Astrocyte of the spinal cord (primary cell): ENCODE data around the gene OR9Q1.

Experiments used
- DNase-seq: peaks from one replicate; pipeline ENCODE4 v3.0.0; 2011; ENCODE audit warnings: low read depth, low spot score
- H3K4me3 ChIP-seq: 2 replicates; pipeline ENCODE4 v1.5.1; 2011; ENCODE audit warnings: low read depth, mild to moderate bottlenecking, low read length, moderate library complexity
- in situ Hi-C: cut with HindIII; loops from 2 replicates; pipeline ENCODE4 v1.10.0; 2017; ENCODE audit warnings: low sequenced_read_pairs
- TF ChIP-seq, protein P1 (sequence below): IDR thresholded peaks from 2 replicates; pipeline ENCODE4 v1.5.1; 2012; ENCODE audit warnings: low read depth, mild to moderate bottlenecking, low read length, inconsistent platforms

OR9Q1 gene

DNA sequence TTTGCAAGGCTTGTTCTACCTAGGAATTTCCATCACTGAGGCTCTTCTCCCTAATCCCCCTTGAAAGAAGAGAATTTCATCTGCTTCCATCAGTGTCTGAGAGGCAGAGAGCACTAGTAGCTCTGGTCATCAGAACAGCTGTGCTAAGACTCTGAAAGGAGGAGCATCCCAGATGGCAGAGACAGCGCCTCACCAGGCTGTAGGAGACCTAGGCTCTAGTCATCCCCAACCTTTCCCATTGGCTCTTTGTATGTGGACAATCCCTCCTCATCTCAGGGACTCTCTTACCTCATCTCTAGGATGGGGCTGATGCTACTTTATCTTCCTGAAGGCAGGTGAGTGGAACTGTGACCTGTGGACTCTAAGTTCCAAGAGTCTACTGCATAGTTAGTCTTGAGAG, 110.5 kb downstream of the OR9Q1 start:
- in situ Hi-C loops: no loop called here
- TF ChIP-seq, protein P1, sequence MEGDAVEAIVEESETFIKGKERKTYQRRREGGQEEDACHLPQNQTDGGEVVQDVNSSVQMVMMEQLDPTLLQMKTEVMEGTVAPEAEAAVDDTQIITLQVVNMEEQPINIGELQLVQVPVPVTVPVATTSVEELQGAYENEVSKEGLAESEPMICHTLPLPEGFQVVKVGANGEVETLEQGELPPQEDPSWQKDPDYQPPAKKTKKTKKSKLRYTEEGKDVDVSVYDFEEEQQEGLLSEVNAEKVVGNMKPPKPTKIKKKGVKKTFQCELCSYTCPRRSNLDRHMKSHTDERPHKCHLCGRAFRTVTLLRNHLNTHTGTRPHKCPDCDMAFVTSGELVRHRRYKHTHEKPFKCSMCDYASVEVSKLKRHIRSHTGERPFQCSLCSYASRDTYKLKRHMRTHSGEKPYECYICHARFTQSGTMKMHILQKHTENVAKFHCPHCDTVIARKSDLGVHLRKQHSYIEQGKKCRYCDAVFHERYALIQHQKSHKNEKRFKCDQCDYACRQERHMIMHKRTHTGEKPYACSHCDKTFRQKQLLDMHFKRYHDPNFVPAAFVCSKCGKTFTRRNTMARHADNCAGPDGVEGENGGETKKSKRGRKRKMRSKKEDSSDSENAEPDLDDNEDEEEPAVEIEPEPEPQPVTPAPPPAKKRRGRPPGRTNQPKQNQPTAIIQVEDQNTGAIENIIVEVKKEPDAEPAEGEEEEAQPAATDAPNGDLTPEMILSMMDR: no peak
- H3K4me3 ChIP-seq: no peak overlapping the region
- no peak for DNase-seq

DNA sequence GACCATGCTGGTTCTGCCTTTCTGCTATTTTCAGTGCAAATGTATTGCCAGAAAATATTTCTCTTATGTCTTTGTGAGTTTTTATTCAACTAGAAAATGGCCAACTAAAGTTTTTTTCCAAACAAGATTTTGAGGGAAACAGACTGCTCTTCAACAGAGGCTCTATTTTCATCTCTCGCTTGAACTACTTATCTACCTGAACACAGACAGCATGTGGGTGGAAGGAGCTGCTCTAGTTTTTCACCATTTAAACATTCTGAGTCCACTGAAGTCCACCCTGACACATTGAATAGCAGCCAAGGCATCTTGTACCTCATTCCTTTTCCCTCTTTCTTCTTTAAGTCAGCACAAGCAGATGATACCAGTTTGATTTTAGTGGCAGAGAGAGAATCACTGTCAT, 111.5 kb downstream of the OR9Q1 start:
- no peak overlapping the region for H3K4me3 ChIP-seq
- TF ChIP-seq, protein P1: no peak
- no peak for DNase-seq
- in situ Hi-C loops: no loop called here

DNA sequence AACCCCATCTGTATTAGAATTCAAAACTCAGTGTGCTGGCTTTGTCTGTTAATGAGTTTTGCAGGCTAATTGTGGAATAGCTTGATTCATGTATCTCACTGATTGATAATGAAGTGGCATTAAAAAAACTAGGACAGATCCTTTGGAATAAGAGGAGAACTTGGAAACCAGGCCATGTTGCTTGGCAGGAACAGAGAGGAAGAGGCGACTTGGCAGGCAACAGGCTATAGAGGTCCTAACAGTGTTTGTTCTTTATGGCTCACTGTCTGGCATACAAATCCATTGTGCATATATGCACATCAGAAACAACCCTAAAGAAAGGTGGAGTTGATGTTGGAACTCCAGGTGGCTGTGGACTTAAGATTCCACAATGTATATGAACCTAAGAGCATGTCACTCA, 119.1 kb downstream of the OR9Q1 start:
- in situ Hi-C loops: no loop called here
- H3K4me3 ChIP-seq: no peak overlapping the region
- no peak for DNase-seq
- TF ChIP-seq, protein P1: no peak

DNA sequence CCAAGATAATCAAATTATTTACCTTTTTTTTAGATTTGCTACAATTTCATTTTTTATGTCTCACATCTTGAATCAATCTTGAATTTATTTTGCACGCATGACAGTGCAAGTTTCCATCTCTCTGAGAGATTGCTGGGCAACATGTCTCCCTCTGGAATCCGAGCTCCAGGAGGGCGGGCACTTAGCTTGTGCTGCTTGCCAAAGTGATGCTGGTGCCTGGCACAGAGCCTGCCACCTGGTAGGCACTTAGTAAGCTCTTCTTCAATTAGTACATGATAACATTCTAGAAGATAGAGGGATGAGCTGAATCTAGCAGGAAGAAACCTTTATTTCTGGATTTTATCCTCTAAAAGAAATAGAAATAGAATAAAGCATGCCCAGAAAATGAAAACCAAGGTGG, 129.1 kb downstream of the OR9Q1 start:
- TF ChIP-seq, protein P1: no peak
- no peak for DNase-seq
- in situ Hi-C loops: no loop called here
- no peak overlapping the region for H3K4me3 ChIP-seq

DNA sequence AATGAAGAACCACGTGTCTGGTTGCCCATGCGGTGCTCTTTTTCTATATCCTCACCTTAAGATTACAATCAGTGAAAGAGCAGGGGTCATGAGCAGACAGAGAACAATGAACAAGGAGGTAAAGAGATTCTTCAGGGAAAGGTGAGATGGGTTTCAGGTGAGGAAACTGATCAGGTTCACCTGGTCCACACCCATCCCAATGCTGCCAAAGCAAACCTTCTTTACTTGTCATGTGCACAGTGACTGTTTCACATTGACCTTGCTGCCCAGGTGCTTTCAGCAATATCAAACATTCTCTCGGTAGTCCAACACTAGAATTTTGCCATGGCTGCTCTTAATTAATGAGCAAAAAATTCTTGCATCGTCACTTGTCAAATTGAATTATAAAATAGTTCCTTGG, 140.7 kb downstream of the OR9Q1 start:
- in situ Hi-C loops: no loop called here
- TF ChIP-seq, protein P1: no peak
- no peak for DNase-seq
- no peak overlapping the region for H3K4me3 ChIP-seq

DNA sequence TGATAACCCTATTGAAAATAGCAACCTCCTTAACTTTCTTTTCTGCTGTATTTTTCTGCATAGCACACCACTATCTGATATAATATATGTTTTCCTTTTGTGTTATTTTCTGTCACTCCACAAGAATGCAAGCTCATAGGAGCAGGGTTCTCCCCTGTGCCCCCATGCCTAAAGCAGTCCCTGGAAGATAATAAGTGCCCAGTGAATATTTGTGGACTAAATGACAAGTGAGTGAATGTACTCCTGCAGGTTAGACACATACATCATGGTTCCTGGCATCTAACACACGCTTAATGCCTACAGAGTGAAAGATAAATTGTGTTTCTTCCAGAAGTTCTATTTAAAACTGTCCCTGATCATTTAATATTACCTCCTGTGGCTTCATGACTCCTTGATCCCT, 141.3 kb downstream of the OR9Q1 start:
- DNase-seq: no peak
- no peak overlapping the region for H3K4me3 ChIP-seq
- in situ Hi-C loops: no loop called here
- TF ChIP-seq, protein P1: no peak

DNA sequence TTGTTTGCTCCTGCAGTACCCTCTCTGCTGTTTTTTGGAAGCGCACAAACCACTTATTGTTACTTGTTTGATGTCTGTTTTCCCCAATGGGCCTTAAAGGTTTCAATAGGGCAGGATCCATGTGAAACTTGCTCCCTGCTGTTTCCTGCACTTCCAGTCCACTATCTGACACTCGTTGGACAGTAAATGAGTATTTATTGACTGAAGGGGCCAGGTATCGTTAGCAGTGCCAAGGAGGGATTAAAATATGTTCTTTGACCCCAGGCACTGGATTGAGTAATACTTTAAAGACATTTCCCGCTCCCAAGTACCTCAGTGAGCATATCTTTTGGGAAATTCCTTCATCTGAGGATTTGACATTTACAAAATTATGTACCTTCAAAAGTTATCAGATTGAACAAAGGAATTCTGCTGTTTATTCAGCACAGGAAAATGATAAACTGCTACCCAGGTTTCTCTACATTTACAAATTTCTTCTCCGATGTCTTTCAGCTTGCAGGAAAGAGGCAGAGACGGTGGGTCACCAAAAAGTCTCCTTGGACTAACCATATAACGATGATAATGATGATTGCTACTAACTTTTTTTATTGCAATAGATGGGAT, 141.9 kb downstream of the OR9Q1 start:
- no peak overlapping the region for H3K4me3 ChIP-seq
- in situ Hi-C loops: no loop called here
- TF ChIP-seq, protein P1: no peak
- DNase-seq: no peak
